GM12878 (cell line): Measurements from ENCODE around the gene MEG3.

ENCODE experiments used
- BRCA1 ChIP-seq: IDR thresholded peaks from 2 replicates; pipeline ENCODE4 v1.6.1; 2011; ENCODE audit warnings: low read depth, low read length, improper control_type of control experiment
- EP300 ChIP-seq, 2 experiments: fragments of 150-350 bp in 1 of 2; IDR thresholded peaks; 2 replicates each; pipeline ENCODE4 v1.6.1; 2011 to 2012; ENCODE audit warnings: low read depth in 2 of 2, low read length in 2 of 2, borderline replicate concordance in 1 of 2, improper control_type of control experiment in 1 of 2, inconsistent platforms in 1 of 2; ENCODE audit not compliant: control insufficient read depth in 1 of 2
- POU2F2 ChIP-seq: IDR thresholded peaks from 3 replicates; pipeline ENCODE4 v1.6.1; 2011; ENCODE audit warnings: low read depth, mild to moderate bottlenecking, low read length, borderline replicate concordance
- RAD21 ChIP-seq: IDR thresholded peaks from 2 replicates; pipeline ENCODE4 v1.6.1; 2011; ENCODE audit warnings: mild to moderate bottlenecking, low read depth, low read length, moderate library complexity; ENCODE audit not compliant: insufficient read depth
- TF ChIP-seq, protein P1 (sequence below), 3 experiments: IDR thresholded peaks in 2 of 3; conservative IDR thresholded peaks in 1 of 3; 2 replicates each; pipeline ENCODE4 v1.5.1; 2011; ENCODE audit warnings: low read depth in 3 of 3, low read length in 3 of 3, mild to moderate bottlenecking in 3 of 3, control low read depth in 2 of 3, moderate library complexity in 2 of 3, inconsistent platforms in 1 of 3, mixed read lengths in 1 of 3; ENCODE audit not compliant: control insufficient read depth in 2 of 3, insufficient read depth in 1 of 3; ENCODE audit errors: extremely low read depth in 1 of 3

DNA sequence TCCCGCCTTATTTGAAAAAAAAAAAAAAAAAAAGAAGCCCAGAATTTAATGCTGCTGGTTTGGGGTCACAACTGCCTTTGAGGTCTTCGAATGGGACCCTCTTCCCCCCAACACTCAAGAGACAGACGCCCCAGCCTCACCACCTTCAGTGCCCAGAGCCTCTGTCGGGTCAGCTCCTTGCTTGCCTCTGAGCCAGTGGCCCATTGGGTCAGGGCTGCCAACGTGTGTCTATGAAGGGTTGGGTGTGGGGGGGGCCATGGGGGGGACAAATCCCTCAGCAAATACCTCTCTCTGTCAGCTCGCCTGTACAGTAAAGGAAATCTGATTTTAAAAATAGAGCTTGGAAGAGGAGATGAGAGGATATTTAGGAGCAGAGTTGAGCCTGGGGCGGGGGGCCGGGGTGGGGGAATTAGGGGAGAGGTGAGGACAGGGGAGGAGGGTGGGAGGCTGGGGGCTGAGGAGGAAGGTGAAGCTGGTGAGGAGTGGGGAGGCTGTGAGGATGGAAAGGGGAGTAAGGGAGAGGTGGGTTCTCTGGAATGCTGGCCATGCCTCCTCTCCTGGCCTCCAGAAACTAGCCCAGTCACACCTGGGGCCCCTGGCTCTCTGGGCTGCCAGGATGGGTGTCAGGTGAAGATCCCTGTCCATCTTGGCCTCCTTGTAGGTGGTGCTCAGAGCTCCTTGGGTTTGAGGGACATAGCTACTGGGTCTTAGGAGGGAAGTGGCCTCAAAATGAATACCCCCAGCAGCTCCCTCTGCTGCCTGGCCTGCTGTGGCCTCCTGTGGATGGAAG is 64.3 kb downstream of the MEG3 start:
- no peak for TF ChIP-seq BRCA1
- no peak for TF ChIP-seq POU2F2
- TF ChIP-seq EP300 (IDR thresholded peaks at IDR 0.05; ENCODE audit: borderline replicate concordance in 1 of 2, control insufficient read depth in 1 of 2, low read depth in 2 of 2, low read length in 2 of 2), result no peak
- TF ChIP-seq, protein P1, sequence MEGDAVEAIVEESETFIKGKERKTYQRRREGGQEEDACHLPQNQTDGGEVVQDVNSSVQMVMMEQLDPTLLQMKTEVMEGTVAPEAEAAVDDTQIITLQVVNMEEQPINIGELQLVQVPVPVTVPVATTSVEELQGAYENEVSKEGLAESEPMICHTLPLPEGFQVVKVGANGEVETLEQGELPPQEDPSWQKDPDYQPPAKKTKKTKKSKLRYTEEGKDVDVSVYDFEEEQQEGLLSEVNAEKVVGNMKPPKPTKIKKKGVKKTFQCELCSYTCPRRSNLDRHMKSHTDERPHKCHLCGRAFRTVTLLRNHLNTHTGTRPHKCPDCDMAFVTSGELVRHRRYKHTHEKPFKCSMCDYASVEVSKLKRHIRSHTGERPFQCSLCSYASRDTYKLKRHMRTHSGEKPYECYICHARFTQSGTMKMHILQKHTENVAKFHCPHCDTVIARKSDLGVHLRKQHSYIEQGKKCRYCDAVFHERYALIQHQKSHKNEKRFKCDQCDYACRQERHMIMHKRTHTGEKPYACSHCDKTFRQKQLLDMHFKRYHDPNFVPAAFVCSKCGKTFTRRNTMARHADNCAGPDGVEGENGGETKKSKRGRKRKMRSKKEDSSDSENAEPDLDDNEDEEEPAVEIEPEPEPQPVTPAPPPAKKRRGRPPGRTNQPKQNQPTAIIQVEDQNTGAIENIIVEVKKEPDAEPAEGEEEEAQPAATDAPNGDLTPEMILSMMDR (IDR thresholded peaks at IDR 0.05 in 2 of 3, conservative IDR thresholded peaks at IDR 0.05 in 1 of 3; ENCODE audit: control insufficient read depth in 2 of 3, extremely low read depth in 1 of 3, insufficient read depth in 1 of 3, low read depth in 3 of 3, low read length in 3 of 3), result no peak
- no peak for TF ChIP-seq RAD21
